ENCODE data around the gene AARS2.

GRCh38 chr6:44352259-44352658 lies 39.1 kb upstream of the AARS2 start:
- no peak for TF ChIP-seq CTCF (IDR thresholded peaks at IDR 0.05; ENCODE audit: insufficient read depth, low read length)
- TF ChIP-seq POLR2AphosphoS5 (IDR thresholded peaks at IDR 0.05; ENCODE audit: low read depth) = no peak
- TF ChIP-seq REST (IDR thresholded peaks at IDR 0.05; ENCODE audit: insufficient replicate concordance, low read depth) = no peak
- TF ChIP-seq SPI1 (IDR thresholded peaks at IDR 0.05; ENCODE audit: borderline replicate concordance, low read depth) = no peak
- TF ChIP-seq GABPA (IDR thresholded peaks at IDR 0.05; ENCODE audit: low read depth) = no peak

Measured in HL-60 (cell line).